H9 (cell line): Measurements from ENCODE around the gene DDX60. TPM values are rescaled to one million over a fixed set of nuclear protein-coding genes. Genes with fewer than 3 reads are reported as not detected.
"Not testable (repeated sequence)": the region's sequence is repeated elsewhere in the genome, so short reads cannot be mapped to it uniquely, and the experiment has no call there.

Experiments
- DNase-seq: peaks from one replicate; pipeline ENCODE4 v3.0.0-alpha.2; 2017
- H2AFZ ChIP-seq: one replicate; pipeline ENCODE4 v1.6.1; 2013; ENCODE audit warnings: mild to moderate bottlenecking, low read length, control low read depth, moderate library complexity
- H2AK5ac ChIP-seq: 2 replicates; pipeline ENCODE4 v1.6.1; 2013; ENCODE audit warnings: low read length, control low read depth, mixed read lengths; ENCODE audit not compliant: insufficient read length
- H2BK120ac ChIP-seq: one replicate; pipeline ENCODE4 v1.6.1; 2013; ENCODE audit warnings: low read depth, mild to moderate bottlenecking, low read length, control low read depth, inconsistent platforms; ENCODE audit not compliant: poor library complexity, severe bottlenecking
- H2BK12ac ChIP-seq: 2 replicates; pipeline ENCODE4 v1.6.1; 2013; ENCODE audit warnings: low read length, control low read depth, mixed read lengths, low read depth; ENCODE audit not compliant: insufficient read length
- H2BK15ac ChIP-seq: 2 replicates; pipeline ENCODE4 v1.6.1; 2013; ENCODE audit warnings: low read depth, low read length, control low read depth
- H2BK20ac ChIP-seq: one replicate; pipeline ENCODE4 v1.6.1; 2013; ENCODE audit warnings: low read depth, mild to moderate bottlenecking, low read length, control low read depth, inconsistent platforms; ENCODE audit not compliant: poor library complexity, severe bottlenecking
- H2BK5ac ChIP-seq: 2 replicates; pipeline ENCODE4 v1.6.1; 2013; ENCODE audit warnings: low read length, control low read depth, mixed read lengths; ENCODE audit not compliant: insufficient read length
- H3K14ac ChIP-seq: 2 replicates; pipeline ENCODE4 v1.6.1; 2013; ENCODE audit warnings: low read length, control low read depth; ENCODE audit not compliant: insufficient read depth
- H3K18ac ChIP-seq: 2 replicates; pipeline ENCODE4 v1.6.1; 2013; ENCODE audit warnings: low read depth, mild to moderate bottlenecking, mixed read lengths, low read length, control low read depth; ENCODE audit not compliant: insufficient read length
- H3K23ac ChIP-seq: 2 replicates; pipeline ENCODE4 v1.6.1; 2013; ENCODE audit warnings: low read length, control low read depth, mixed read lengths, low read depth; ENCODE audit not compliant: insufficient read length
- H3K23me2 ChIP-seq: 2 replicates; pipeline ENCODE4 v1.6.1; 2013; ENCODE audit warnings: low read depth, mild to moderate bottlenecking, mixed read lengths, low read length, control low read depth; ENCODE audit not compliant: insufficient read length, poor library complexity, severe bottlenecking
- H3K27ac ChIP-seq: 2 replicates; pipeline ENCODE4 v1.5.1; 2013; ENCODE audit warnings: low read length, control low read depth, mixed read lengths, low read depth; ENCODE audit not compliant: insufficient read length
- H3K27me3 ChIP-seq: 2 replicates; pipeline ENCODE4 v1.6.1; 2013; ENCODE audit warnings: low read length, control low read depth, inconsistent platforms; ENCODE audit not compliant: insufficient read depth
- H3K4ac ChIP-seq: 2 replicates; pipeline ENCODE4 v1.6.1; 2013; ENCODE audit warnings: low read depth, mild to moderate bottlenecking, control low read depth, inconsistent platforms, low read length, moderate library complexity
- H3K4me1 ChIP-seq: 2 replicates; pipeline ENCODE4 v1.6.1; 2013; ENCODE audit warnings: low read length, control low read depth, inconsistent platforms; ENCODE audit not compliant: insufficient read depth
- H3K4me2 ChIP-seq: 2 replicates; pipeline ENCODE4 v1.6.1; 2013; ENCODE audit warnings: low read length, control low read depth, mixed read lengths; ENCODE audit not compliant: insufficient read length, insufficient read depth
- H3K56ac ChIP-seq: 2 replicates; pipeline ENCODE4 v1.6.1; 2013; ENCODE audit warnings: low read depth, mild to moderate bottlenecking, mixed read lengths, low read length, control low read depth; ENCODE audit not compliant: insufficient read length
- H3K79me1 ChIP-seq: 2 replicates; pipeline ENCODE4 v1.6.1; 2013; ENCODE audit warnings: low read depth, mild to moderate bottlenecking, moderate library complexity, low read length, control low read depth, inconsistent platforms; ENCODE audit not compliant: insufficient read depth, poor library complexity, severe bottlenecking
- H3K79me2 ChIP-seq: 2 replicates; pipeline ENCODE4 v1.6.1; 2013; ENCODE audit warnings: low read length, control low read depth, inconsistent platforms; ENCODE audit not compliant: insufficient read depth
- H3K9ac ChIP-seq: 2 replicates; pipeline ENCODE4 v1.6.1; 2013; ENCODE audit warnings: low read length, control low read depth, mixed read lengths; ENCODE audit not compliant: insufficient read length; ENCODE audit errors: extremely low read depth
- H3K9me3 ChIP-seq: one replicate; pipeline ENCODE4 v1.6.1; 2013; ENCODE audit warnings: low read depth, low read length, inconsistent platforms; ENCODE audit not compliant: control insufficient read depth
- H3T11ph ChIP-seq: one replicate; pipeline ENCODE4 v1.6.1; 2013; ENCODE audit warnings: mild to moderate bottlenecking, low read length, control low read depth, inconsistent platforms
- H4K20me1 ChIP-seq: one replicate; pipeline ENCODE4 v1.6.1; 2013; ENCODE audit not compliant: control insufficient read depth, insufficient read length, insufficient read depth
- H4K5ac ChIP-seq: 2 replicates; pipeline ENCODE4 v1.6.1; 2013; ENCODE audit warnings: low read depth, mild to moderate bottlenecking, mixed read lengths, low read length, control low read depth; ENCODE audit not compliant: insufficient read length
- H4K8ac ChIP-seq: replicated peaks from 2 replicates; pipeline ENCODE4 v1.6.1; 2013; ENCODE audit warnings: low read length, control low read depth, mixed read lengths, low read depth; ENCODE audit not compliant: insufficient read length
- H4K91ac ChIP-seq: 2 replicates; pipeline ENCODE4 v1.6.1; 2013; ENCODE audit warnings: low read depth, mild to moderate bottlenecking, moderate library complexity, mixed read lengths, low read length, control low read depth; ENCODE audit not compliant: insufficient read length
- H3K27ac Mint-ChIP-seq, 3 experiments: 2 replicates in 2 of 3; 3 replicates in 1 of 3; pipeline ENCODE4 v1.8.0; 2020 to 2021; ENCODE audit warnings: mixed read lengths in 3 of 3, mild to moderate bottlenecking in 1 of 3, moderate library complexity in 1 of 3
- H3K27me3 Mint-ChIP-seq: 2 replicates; pipeline ENCODE4 v1.8.0; 2021; ENCODE audit warnings: low read depth, mild to moderate bottlenecking, moderate library complexity, mixed read lengths
- H3K36me3 Mint-ChIP-seq, 3 experiments: 2 replicates in 2 of 3; 3 replicates in 1 of 3; pipeline ENCODE4 v1.8.0; 2020 to 2021; ENCODE audit warnings: low read depth in 3 of 3, mixed read lengths in 3 of 3; ENCODE audit not compliant: insufficient read depth in 1 of 3
- H3K4me1 Mint-ChIP-seq, 2 experiments: 2 replicates each; pipeline ENCODE4 v1.8.0; 2020; ENCODE audit warnings: mixed read lengths in 2 of 2
- H3K4me3 Mint-ChIP-seq, 2 experiments: 2 replicates in 1 of 2; 3 replicates in 1 of 2; pipeline ENCODE4 v1.8.0; 2020 to 2021; ENCODE audit warnings: mild to moderate bottlenecking in 2 of 2, mixed read lengths in 2 of 2, moderate library complexity in 1 of 2
- H3K9me3 Mint-ChIP-seq, 2 experiments: 2 replicates in 1 of 2; 3 replicates in 1 of 2; pipeline ENCODE4 v1.8.0; 2020; ENCODE audit warnings: mild to moderate bottlenecking in 2 of 2, mixed read lengths in 2 of 2, moderate library complexity in 1 of 2
- WGBS: extraction: QIAGEN DNeasy Blood & Tissue Kit; methylation state at CpG from one replicate; pipeline ENCODE4 v1.1.7; 2013; ENCODE audit warnings: missing lambda C conversion rate, low lambda C conversion rate, mixed read lengths; ENCODE audit not compliant: insufficient read length; ENCODE audit errors: extremely low coverage; 5-methylcytosine and 5-hydroxymethylcytosine counted together
- total RNA-seq: library from RNA; stranded (reverse); gene quantifications from 2 replicates; pipeline ENCODE4 v1.2.1, GENCODE V29; 2021
- TF ChIP-seq, protein P1 (sequence below): fragments of 200-600 bp; sonication (generic); conservative IDR thresholded peaks from 3 replicates; pipeline ENCODE4 v1.8.0; 2021; ENCODE audit warnings: antibody characterized with exemption, mild to moderate bottlenecking

Gene DDX60
- total RNA-seq, 1 experiment from 2014 or later, result 3.9 TPM

DNA sequence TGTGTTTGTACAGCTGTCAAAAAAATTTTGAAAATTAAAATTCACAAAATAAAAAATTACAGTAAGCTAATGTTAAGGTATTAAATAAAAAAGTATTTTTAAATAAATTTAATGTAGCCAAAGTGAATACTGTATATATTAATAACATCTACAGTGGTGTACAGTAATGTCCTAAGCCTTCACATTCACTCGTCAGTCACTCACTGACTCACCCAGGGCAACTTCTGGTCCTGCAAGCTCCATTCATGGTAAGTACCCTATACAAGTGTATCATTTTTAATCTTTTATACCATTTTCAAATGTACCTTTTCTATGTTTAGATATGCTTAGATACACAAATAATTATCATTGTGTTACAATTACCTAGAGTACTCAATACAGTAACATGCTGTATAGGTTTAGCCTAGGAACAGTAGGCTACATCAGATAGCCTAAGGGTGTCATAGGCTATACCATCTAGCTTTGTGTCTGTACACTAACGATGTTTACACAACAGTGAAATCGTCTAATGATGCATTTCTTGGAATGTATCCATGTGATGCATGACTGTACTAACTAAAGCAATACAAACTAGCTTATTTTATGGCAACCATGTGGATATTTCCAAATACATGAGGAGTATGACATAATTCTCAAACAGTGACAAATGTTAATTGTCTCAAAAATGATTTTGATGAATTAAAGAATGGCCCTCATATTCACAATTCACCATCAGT lies 13.7 kb downstream of the DDX60 start:
- Histone ChIP-seq H3K27me3 (no peaks in the 10 kb centered on the region), H4K91ac (no peak overlapping the region), H2BK15ac (no peak overlapping the region), H3K4ac (no peak overlapping the region), H3K9me3 (no peaks in the 10 kb centered on the region), H3K4me2 (no peak overlapping the region), H2BK120ac (no peak overlapping the region), H2BK5ac (no peak overlapping the region), H3K79me2 (no peaks in the 10 kb centered on the region), H2BK20ac (no peak overlapping the region), H3K23me2 (no peaks in the 10 kb centered on the region), H4K20me1 (no peaks in the 10 kb centered on the region), H3K18ac (no peak overlapping the region), H3K27ac (no peak overlapping the region), H3K23ac (no peak overlapping the region), H4K5ac (no peak overlapping the region), H3K9ac (no peak overlapping the region), H3K14ac (no peak overlapping the region), H3K56ac (no peak overlapping the region), H2BK12ac (no peak overlapping the region), H3T11ph (no peak overlapping the region), H2AFZ (no peak overlapping the region), H3K4me1 (no peaks in the 10 kb centered on the region), H3K79me1 (no peaks in the 10 kb centered on the region), H2AK5ac (no peak overlapping the region), H4K8ac (no peak overlapping the region)
- WGBS, result no CpG with 5 or more reads among the region's 3 CpGs
- Mint-ChIP-seq H3K9me3 (no peaks in the 10 kb centered on the region; a peak in 1 of 5 replicates), H3K27ac (no peak overlapping the region), H3K4me3 (no peak overlapping the region), H3K27me3 (no peaks in the 10 kb centered on the region), H3K36me3 (no peaks in the 10 kb centered on the region), H3K4me1 (peaks cover 0 to 5% of the 10 kb centered on the region in 2 experiments; a peak in 2 of 4 replicates)
- DNase-seq, result no peak
- TF ChIP-seq, protein P1, sequence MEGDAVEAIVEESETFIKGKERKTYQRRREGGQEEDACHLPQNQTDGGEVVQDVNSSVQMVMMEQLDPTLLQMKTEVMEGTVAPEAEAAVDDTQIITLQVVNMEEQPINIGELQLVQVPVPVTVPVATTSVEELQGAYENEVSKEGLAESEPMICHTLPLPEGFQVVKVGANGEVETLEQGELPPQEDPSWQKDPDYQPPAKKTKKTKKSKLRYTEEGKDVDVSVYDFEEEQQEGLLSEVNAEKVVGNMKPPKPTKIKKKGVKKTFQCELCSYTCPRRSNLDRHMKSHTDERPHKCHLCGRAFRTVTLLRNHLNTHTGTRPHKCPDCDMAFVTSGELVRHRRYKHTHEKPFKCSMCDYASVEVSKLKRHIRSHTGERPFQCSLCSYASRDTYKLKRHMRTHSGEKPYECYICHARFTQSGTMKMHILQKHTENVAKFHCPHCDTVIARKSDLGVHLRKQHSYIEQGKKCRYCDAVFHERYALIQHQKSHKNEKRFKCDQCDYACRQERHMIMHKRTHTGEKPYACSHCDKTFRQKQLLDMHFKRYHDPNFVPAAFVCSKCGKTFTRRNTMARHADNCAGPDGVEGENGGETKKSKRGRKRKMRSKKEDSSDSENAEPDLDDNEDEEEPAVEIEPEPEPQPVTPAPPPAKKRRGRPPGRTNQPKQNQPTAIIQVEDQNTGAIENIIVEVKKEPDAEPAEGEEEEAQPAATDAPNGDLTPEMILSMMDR, result no peak

DNA sequence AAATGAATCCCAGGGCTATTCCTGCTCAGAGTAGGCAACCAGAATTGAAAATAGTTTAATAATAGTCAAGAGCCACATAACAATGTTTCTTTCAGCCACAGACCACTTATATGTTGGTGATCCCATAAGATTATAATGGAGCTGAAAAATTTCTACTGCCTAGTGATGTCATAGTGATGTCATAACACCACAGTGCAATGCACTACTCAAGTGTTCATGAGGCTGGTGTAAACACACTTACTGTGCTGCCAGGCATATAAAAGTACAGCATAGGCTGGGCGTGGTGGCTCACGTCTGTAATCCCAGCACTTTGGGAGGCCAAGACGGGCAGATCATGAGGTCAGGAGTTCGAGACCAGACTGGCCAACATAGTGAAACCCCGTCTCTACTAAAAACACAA lies 15.1 kb downstream of the DDX60 start:
- H4K5ac ChIP-seq, H3K4me3 Mint-ChIP-seq, H4K8ac ChIP-seq, H3K27ac ChIP-seq, H3K9me3 Mint-ChIP-seq, H3K9me3 ChIP-seq, H4K91ac ChIP-seq, H3K27ac Mint-ChIP-seq, H3K4ac ChIP-seq, H3K4me1 Mint-ChIP-seq, H3K23me2 ChIP-seq, H3K79me1 ChIP-seq, H3K36me3 Mint-ChIP-seq, H3K14ac ChIP-seq, H2AK5ac ChIP-seq, H2BK12ac ChIP-seq, H2BK15ac ChIP-seq, H3K4me1 ChIP-seq, H3K79me2 ChIP-seq, H3K27me3 ChIP-seq, H2BK20ac ChIP-seq, H3K27me3 Mint-ChIP-seq, H3K56ac ChIP-seq, H3K4me2 ChIP-seq, H2BK5ac ChIP-seq, H4K20me1 ChIP-seq, H2BK120ac ChIP-seq, H2AFZ ChIP-seq, H3K18ac ChIP-seq, H3K9ac ChIP-seq, H3K23ac ChIP-seq, H3T11ph ChIP-seq, DNase-seq: not testable (repeated sequence)
- WGBS, result no CpG with 5 or more reads among the region's 5 CpGs
